ENCODE measurements around the gene THOC6. TPM values are rescaled to one million over a fixed set of nuclear protein-coding genes. Genes with fewer than 3 reads are reported as not detected.
A peak's percentile ranks its signal among the peaks of the same experiment; 100 is the strongest.

Gene THOC6
- total RNA-seq, 1 donor from 2014 or later, result 17.0 TPM

- Histone ChIP-seq H3K36me3 (ENCODE audit: control insufficient read depth, insufficient read depth, low read length) (peaks cover 4% of the 10 kb centered on the region), H3K27me3 (ENCODE audit: control insufficient read depth, insufficient read depth, low read length) (peaks cover 45% of the 10 kb centered on the region), H3K4me3 (ENCODE audit: low read depth, low read length) (no peak overlapping the region)
- DNase-seq (ENCODE audit: low read depth), result no peak
- peak; percentile 82 for TF ChIP-seq CTCF (IDR thresholded peaks at IDR 0.05; ENCODE audit: insufficient read depth, low read length, poor library complexity, severe bottlenecking)
These were observed 4.3 kb downstream of the THOC6 start for GRCh38 chr16:3027983-3028715.

- Histone ChIP-seq H3K4me3 (ENCODE audit: low read depth, low read length) (no peak overlapping the region), H3K27me3 (ENCODE audit: control insufficient read depth, insufficient read depth, low read length) (peaks cover 52% of the 10 kb centered on the region), H3K36me3 (ENCODE audit: control insufficient read depth, insufficient read depth, low read length) (peaks cover 4% of the 10 kb centered on the region)
- DNase-seq (ENCODE audit: low read depth), result no peak
- TF ChIP-seq CTCF (IDR thresholded peaks at IDR 0.05; ENCODE audit: insufficient read depth, low read length, poor library complexity, severe bottlenecking), result no peak
These were observed 5.0 kb downstream of the THOC6 start for GRCh38 chr16:3028716-3029319.

DNA sequence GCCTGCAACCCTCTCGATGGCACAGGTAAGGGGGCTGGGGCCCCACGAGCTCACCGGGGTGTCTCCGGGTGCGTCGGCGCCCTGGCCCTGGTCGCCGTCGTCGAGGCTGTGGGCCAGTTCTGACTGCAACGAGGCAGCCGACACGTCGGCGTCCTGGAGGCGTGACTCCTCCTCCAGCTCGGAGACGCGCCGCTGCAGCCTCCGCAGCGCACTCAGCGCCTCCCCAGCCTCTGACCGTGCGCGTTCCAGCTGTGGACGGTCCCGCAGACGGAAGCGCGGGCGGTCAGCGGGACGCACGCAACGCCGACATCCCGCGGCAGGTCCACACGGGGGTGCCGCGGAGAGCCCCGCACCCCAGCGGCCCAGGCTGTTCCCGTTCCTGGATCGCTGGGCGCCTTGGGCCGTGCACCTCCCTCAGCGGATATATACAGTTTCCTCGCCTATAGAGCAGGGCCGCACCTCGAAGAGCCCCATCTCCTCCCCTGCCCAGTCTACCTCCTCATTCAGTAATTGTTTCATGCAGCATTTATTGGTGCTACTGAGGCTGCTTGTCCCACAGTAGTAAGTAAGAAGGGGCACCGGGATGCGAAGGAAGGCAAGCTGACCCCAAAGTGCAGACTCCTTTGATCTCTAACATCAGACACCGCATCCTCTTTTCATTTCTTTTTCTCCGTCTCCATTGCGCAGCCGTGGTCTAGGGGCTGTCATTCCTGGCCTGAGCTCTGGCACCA lies 5.8 kb downstream of the THOC6 start:
- Histone ChIP-seq H3K27me3 (ENCODE audit: control insufficient read depth, insufficient read depth, low read length) (peaks cover 60% of the 10 kb centered on the region), H3K4me3 (ENCODE audit: low read depth, low read length) (no peak overlapping the region), H3K36me3 (ENCODE audit: control insufficient read depth, insufficient read depth, low read length) (peaks cover 4% of the 10 kb centered on the region)
- no peak for DNase-seq (ENCODE audit: low read depth)
- TF ChIP-seq CTCF (IDR thresholded peaks at IDR 0.05; ENCODE audit: insufficient read depth, low read length, poor library complexity, severe bottlenecking), result no peak

DNA sequence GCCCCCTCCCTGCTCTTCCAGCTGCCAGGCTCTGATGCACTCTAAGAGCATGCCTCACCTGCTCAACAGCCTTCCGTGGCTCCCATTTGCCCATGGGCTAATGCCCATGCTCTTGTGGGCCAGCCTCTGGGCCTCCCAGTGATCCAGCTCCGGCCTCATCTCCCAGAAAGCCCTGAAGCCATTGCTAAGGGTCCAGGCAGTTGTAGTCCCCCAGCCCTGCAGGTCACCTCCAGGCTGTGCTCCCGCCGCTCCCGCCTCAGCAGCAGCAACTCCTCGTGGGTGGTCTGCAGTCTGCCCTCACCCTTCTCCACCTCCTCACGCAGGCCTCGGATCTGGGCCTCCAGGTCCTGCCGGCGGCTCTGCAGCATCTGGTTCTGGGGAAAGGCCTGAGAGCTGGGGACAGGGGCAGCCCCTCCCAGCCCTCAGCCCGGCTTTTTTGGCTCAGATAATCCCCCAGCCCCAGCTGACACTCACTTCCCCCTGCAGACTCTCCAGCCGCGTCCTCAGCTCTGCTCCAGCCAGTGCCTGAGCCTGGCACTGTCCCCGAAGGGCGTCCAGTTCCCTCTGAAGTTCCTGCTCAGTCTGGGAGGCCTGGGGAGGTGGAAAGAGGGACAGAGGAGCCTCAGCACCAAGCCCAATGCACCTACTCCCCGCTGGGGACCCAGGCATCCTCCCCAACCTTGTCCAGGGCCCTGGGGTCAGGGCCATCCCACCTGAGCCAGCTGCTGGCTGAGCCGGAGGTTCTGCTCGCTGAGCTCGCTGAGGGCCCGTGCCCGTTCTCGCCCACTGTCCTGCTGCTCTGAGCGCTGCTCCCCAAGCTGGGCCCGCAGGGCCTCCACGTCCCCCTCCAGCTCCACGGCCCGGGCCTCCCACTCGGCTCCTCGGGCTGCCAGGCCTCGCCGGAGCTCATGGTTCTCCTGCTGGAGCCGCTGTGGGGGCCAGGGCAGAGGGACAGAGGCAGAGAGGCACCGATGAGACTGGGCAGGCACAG lies 6.7 kb downstream of the THOC6 start:
- H3K4me3 ChIP-seq (ENCODE audit: low read depth, low read length), result no peak overlapping the region
- TF ChIP-seq CTCF (IDR thresholded peaks at IDR 0.05; ENCODE audit: insufficient read depth, low read length, poor library complexity, severe bottlenecking), result no peak
- H3K27me3 ChIP-seq (ENCODE audit: control insufficient read depth, insufficient read depth, low read length), result peaks cover 67% of the 10 kb centered on the region
- peaks cover 4% of the 10 kb centered on the region for H3K36me3 ChIP-seq (ENCODE audit: control insufficient read depth, insufficient read depth, low read length)
- DNase-seq (ENCODE audit: low read depth), result no peak

DNA sequence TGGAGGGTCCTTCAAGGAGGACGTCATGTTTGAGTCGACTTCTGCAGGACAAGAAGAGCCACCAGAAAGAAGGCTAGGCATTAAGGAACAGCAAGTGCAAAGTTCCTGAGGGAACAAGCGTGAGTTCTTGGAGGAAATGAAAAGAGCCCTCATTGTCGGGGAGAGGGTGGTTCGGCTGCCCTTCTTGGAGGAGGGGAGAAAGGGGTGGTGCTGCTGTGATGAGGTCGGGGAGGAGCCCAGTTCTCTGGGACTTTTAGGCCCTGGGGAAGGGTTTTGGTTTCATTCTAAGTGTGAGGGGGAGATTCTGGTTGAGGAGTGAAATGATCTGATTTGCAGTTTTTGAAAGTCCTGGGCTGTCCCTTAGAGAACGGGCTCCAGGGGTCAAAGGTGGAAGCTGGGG lies 8.8 kb downstream of the THOC6 start:
- Histone ChIP-seq H3K27me3 (ENCODE audit: control insufficient read depth, insufficient read depth, low read length) (peaks cover 89% of the 10 kb centered on the region), H3K36me3 (ENCODE audit: control insufficient read depth, insufficient read depth, low read length) (no peaks in the 10 kb centered on the region), H3K4me3 (ENCODE audit: low read depth, low read length) (no peak overlapping the region)
- no peak for DNase-seq (ENCODE audit: low read depth)
- TF ChIP-seq CTCF (IDR thresholded peaks at IDR 0.05; ENCODE audit: insufficient read depth, low read length, poor library complexity, severe bottlenecking), result no peak

All from kidney epithelial cell (primary cell).